HG03135 (cell line): Measurements from ENCODE around the gene WSCD2.

ENCODE experiments used
- ATAC-seq: cut with Tn5 transposase; IDR thresholded peaks from one replicate; pipeline ENCODE4 v1.9.1; 2021; ENCODE audit warnings: mild to moderate bottlenecking, moderate library complexity; ENCODE audit not compliant: unreplicated experiment

WSCD2 gene

DNA sequence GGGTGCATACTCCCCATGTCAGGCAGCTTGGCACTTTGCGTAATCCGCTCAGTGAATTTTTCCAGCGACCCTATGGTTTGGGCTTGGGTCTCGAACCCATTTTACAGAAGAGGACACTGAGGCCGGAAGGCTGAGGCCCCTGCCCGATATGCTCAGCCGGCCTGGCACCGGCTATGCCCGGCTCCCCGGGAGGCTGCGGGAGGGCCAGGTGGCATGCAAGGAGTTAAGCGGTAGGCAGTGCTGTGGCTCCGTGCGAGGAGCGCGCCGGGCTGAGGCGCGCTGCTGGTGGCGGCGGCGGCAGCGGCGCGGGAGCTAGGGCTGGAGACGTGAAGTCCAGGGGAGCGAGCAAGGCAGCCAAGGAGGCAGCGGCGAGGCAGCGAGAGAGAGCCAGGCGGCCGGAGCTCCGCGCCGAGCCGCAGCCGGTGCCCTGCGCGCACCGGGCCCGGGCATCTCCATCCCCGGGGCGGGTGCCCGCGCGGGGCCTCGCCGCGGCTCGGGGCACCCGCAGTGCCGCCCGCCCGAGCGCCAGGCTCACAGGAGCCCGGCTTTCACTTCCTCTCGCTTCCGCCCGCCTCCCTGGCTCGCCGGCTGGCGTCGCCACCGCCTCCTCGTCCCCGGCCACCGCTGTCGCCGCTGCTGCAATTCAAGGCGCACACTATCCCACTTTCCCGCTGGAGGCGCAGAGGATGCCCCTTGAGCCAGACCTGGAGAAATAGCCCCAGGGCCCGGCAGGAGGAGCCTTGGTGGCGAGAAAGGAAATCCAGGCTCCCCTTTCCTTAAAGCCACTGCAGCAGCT is at the start of gene WSCD2:
Gene WSCD2 (plus strand): TSS at position 272 of the 796 bp plus-strand sequence. CDS start 66,545 bp downstream, outside the sequence.
- no peak for ATAC-seq

- no peak for ATAC-seq
Measured at GRCh38 chr12:108079721-108080120, 49.4 kb upstream of the WSCD2 start.

GRCh38 chr12:108080363-108080762 is 48.7 kb upstream of the WSCD2 start:
- no peak for ATAC-seq

DNA sequence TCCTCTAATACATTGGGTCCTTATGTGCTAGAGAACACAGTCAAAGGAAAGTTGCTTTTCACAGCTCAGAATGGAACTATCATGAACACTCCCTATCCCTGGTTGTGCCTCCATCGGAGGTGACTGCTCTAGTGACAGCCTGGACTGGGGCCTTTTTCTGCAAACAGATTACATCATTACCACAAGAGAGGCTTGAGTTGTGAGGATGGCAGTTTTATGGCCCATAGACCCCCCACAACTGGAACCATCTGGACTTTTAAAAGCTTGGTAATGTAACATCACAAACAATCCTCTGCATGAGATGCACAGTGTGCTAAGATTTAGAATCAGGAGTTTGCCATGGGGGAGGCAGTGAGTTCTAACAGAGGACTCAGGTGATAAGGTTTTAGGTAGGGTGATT is 46.6 kb upstream of the WSCD2 start:
- no peak for ATAC-seq

DNA sequence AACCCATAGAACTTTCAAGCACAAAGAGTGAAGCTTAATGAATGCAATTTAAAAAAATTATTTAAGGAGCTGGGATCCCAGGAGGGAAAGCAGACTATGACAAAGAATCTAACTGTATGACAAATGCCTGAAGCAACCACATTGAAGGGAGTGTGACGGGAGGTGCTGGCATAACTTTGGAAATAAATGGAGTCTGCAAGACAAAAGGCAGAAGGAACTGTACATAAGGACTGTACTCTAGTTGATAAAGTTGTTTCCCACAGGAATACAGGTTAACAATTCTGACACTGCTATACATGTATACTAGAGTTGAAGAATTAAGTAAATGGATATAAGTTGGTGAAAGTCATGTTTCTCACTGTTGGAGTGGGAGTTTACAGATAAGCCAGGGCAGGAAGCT is 41.2 kb upstream of the WSCD2 start:
- no peak for ATAC-seq

DNA sequence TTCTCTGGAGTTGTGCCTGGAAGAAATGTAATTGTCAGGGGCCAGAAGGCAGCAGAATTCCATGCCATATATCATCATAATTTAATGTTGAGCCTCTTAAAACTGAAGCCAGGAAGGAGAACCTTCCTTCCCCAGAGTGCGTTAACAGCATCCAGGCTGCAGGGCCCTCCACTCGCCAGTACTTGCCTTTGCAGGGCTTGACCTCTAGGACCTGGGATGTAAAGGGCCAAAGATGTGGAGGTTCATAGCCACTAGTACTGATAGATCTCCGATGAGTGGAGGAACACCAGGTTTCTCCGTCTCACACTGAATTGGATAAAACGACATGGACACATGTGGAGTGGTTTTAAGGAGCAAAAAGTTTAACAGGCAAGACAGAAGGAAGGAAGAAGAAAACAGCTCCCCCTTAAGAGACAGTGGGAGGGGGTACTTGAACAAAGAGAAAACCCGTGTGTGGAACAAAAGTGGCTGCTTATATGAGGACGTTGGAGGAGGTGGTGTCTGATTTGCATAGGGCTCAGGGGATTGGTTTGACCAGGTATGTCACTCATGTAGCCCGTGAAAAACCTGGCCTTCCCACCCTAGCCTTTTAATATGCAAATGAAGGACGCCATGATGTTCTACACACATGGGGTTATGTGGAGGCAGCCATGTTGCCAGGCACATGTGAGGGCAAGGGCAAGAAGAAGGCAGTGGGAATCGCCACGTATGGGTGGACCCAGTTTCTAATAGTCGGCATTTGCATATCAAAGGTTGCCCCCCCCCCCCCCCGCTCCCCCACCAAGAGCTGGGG is 38.8 kb upstream of the WSCD2 start:
- ATAC-seq, result no peak

DNA sequence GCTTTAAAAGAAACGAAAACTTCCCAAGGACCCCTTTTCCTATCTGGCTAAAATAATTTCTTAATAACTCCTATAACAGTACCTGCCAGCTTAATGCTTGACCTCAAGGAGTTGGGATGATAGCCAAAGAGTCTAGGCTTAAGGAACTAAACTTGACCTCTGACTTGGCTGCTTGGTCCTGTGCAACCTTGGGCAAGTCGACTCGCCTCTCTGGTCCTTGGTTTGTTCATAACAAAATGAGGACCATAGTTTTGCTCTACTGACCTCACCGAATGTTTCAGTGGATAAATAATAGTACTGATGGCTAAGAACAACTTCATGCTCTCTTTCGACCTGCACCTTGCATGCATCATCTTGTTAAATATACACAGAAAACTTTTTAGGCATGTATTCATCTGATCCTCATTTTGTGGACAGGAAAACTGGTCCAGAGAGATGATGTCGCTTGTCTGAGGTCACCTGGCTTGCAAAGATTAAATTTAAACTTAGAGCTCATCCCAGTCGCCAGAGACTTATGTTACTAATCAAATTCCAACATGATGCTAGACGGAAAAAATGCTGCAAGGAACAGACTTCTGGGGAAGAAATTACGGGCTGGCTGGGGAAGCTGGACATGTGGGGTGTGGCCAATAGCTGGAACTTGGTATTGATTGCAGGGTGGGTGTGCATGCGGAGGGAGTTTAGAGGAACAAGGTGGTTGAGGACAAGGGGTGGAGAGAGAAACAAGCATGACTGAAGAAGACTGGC is 38.0 kb upstream of the WSCD2 start:
- no peak for ATAC-seq

- ATAC-seq, result no peak
Measured at GRCh38 chr12:108091679-108092051, 37.4 kb upstream of the WSCD2 start.

GRCh38 chr12:108093209-108093608 is 35.9 kb upstream of the WSCD2 start:
- no peak for ATAC-seq

DNA sequence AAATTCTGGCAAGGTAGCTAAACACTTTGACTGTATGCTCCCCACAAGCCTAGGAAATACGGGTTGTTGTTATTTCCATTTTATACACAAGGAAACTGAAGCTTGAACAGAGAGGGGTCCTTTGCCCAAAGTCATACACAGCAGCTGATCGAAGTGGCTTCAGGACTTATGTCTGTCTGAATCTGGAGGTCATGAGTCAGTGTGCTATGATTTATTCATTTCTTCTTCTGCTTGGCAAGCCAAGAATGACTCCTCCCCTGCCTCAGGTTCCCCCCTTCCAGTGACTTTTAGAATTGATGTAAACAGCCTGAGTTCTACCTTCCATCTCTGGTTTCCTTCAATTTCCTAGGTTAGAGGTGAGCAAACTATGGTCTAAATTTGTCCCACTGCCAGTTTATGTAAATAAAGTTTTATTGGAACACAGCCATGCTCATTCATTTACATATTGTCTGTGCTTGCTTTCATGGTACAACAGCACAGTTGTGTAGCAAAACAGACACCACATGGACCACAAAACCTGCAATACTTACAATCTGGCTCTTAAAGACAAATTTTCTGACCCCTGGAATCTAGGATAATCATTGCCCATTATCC is 34.9 kb upstream of the WSCD2 start:
- ATAC-seq, result no peak

DNA sequence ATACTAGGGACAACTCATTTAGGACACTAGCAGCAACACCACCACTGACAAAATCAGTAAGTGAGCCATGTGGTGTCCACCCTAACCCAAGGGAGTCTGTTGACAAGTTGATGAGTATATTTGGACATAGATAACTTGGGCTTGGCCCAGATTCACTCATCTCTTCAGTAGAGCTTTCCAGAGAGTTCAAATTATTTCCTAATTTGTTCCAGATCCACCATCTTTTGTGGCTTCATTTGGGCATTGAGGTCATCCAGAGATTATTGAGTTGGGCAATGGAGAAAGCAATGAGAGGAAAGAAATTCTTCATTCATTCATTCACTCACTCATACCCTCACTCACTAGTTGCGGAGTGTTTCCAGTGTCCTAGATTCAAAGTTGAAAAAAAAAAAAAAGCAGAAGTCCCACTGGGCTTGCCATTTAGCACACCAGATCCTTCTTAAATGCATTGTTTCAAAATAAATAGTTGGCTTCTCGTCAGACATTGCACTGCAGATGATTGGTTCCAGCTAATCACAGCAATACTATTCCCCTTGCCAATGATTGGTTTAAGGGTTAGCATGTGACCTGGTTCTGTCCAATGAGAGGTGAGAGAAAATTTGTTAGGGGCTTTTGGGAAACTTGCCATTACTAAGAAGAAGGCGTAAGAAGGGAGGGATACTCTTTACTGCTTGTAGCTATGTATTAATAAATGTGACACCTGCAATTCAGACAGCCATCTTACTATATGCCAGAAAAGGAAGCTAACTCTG is 31.8 kb upstream of the WSCD2 start:
- ATAC-seq, result no peak

- ATAC-seq, result no peak
Measured at GRCh38 chr12:108098374-108098773, 30.7 kb upstream of the WSCD2 start.

DNA sequence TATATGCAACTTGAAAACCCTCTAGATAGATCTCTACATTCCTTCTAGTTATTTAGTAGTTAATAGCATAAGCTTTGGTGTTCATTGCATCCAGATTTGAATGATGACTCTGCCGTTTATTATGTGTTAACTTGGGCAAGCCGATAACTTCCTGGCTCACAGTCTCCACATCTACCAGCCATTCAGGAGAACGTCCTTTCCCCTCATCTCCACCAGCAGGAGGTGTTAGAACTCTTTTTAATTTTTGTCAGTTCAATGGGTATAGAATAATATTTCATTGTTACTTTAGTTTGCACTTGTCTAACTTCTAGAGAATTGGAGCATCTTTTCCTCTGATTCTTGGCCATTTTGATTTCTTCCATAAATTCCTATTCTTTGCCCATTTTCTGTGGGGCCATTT is 30.0 kb upstream of the WSCD2 start:
- no peak for ATAC-seq

DNA sequence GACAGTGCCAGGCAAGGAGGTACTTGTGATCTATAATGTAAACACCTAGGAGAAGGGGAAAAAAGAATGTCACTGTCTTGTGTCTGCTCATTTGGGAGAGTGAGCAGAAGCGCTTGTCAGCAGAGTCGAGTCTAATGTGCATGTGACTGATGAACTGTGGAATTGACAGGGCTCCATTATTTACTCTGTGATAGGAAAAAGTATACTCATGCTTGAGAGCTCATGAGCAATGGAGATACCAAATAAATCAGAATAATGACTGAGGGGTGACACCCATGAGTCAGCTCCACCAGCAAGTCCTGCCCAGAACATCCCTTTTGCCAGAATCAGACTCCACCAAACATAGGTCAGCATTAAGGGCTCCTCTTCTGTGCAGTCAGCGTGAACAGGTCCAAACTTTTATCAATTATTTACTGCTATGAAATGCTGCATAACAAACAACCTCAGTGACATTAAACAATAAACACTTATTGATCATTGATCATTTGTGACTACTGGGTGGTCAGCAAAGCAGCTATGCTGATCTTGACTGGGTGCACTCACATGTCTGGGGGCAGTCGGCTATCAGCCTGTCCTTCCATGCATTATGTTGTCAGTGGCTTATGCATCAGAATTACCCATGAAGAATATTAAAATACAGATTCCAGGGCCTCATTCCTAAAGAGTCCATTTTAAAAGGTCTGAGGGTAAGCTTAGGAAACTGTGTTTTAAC is 29.2 kb upstream of the WSCD2 start:
- ATAC-seq, result no peak

- ATAC-seq, result no peak
Measured at GRCh38 chr12:108101605-108102175, 27.4 kb upstream of the WSCD2 start.

DNA sequence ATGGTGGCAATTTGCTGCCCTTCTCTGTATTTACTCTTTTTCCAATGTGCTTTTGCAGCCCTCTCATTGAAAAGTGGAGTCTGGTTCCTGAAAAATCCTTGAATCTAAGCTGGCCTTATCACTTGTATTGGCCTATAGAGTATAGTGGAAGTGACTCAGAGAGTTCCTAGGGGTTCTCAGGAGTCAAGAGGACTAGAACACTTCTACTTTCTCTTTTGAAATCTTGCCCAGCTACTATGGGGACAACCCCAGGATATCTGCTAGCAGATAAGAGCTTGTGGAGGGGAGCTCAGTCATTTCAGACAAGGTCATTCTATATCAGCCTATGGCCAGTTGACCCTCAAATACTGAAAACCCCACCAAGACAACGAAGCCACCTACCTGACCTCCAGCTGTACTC is 26.7 kb upstream of the WSCD2 start:
- no peak for ATAC-seq

GRCh38 chr12:108103087-108103486 is 26.0 kb upstream of the WSCD2 start:
- no peak for ATAC-seq

GRCh38 chr12:108103517-108103916 is 25.6 kb upstream of the WSCD2 start:
- no peak for ATAC-seq

DNA sequence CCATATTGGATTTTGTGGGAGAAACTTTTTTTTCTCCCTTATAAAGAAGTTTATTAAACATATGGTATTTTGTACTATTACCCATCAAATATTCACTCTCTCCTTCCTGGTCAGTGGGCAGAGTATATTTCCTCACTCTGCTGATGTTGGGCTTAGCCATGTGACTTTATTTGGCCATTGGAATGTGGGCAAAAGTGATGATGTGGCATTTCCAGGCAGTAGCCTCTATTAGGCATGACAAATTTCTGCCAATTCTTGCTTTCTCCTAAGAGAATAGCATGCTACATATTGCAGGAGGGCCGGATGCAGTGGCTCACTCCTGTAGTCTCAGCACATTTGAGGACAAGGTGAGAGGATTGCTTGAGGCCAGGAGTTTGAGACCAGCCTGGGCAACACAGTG is 24.4 kb upstream of the WSCD2 start:
- ATAC-seq, result no peak

DNA sequence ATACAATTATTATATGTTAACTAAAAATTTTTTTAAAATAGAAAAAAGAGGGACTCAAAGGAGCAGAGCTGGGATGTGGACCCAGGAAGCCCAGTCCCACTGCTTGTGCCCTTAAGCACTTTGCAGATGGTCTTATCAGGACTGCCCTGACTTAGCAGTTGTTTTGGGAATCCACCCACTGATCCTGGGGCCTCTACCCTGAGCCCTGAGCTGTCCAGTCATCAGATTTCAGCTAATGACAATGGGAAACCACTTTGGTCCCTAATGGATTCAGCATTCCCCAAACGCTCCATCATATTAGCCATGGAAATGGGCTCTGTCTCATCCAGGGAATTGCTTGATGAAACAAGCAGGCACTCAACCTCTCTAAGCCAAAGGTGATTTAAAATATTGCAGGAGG is 22.5 kb upstream of the WSCD2 start:
- ATAC-seq, result no peak
